Activated T-cell treated with anti-CD3 and anti-CD28 coated beads for 1 hour (primary cell): ENCODE results near the gene ADCY2.
A peak's percentile ranks its signal among the peaks of the same experiment; 100 is the strongest.

Experiments used
- DNase-seq: peaks from one replicate; pipeline ENCODE4 v3.0.0-alpha.2; 2020; ENCODE audit warnings: low read depth

ADCY2 gene

DNA sequence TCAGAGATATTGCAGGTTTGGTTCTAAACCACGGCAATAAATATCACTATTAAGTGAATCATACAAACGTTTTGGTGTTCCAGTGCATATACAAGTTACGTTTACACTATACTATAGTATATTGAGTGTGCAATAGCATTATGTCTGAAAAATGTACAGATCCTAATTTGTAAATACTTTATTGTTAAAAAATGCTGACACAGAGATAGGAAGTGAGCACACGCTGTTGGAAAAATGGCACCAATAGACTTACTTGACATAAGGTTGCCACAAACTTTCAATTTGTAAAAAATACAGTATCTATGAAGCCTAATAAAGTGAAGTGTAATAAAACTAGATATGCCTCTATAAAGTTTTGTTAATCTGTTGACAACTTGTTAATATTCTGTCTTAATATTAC lies 439.0 kb downstream of the ADCY2 start:
- no peak for DNase-seq

DNA sequence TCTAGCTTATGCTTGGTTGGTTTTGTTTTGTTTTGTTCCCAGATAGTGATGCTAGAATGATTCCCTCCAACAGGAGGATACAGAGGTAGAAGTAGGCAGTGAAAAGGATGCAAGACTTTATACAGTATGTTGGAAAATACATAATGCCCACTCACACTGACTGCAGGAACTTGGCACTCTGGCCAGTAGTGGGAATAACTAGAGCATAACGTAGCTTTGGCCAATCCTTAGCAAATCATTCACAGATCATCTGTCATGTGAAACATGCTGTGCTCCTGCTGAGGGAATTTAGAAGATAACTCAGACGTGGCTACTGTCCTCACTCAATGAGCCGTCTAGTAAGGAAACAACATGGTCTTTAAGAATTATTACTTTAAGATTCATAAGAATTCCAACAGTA lies 441.5 kb downstream of the ADCY2 start:
- no peak for DNase-seq

DNA sequence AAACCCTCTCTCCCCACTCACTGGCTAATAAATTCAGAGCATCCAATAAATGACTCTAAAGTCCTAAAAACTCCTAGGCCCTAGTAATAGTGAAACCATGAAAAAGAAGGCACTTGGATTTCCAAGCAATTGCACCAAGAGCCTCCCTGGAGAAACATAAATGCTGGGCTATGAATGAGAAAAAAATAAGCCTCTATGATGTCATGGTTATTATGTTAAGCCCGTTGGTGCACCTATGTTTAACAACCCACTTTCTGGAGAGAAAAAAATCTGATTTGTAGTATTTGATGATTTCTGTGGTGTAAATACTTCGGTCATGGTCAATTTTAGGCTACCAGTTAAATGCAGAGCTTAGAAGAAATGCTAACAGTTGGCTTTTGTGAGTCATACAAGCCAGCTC lies 446.6 kb downstream of the ADCY2 start:
- DNase-seq = no peak

- DNase-seq = no peak
These were observed 449.0 kb downstream of the ADCY2 start for GRCh38 chr5:7844901-7845300.

- DNase-seq = no peak
These were observed 449.6 kb downstream of the ADCY2 start for GRCh38 chr5:7845557-7845956.

DNA sequence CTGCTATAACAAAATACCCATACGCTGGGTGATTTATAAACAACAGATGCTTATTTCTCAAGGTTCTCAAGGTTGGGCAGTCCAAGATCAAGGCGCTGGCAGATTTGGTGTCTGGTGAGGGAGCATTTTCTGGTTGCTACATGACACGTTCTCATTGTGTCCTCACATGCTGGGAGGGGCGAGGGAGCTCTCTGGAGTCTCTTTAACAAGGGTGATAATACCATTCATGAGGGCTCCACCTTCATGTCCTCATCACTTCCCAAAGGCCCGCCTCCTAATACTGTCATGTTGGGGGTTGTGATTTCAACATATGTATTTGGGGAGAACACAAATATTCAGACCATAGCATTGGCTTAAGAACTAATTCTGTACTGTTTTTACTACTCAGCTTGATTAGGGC lies 450.4 kb downstream of the ADCY2 start:
- no peak for DNase-seq

GRCh38 chr5:7848296-7848695 lies 452.4 kb downstream of the ADCY2 start:
- no peak for DNase-seq

GRCh38 chr5:7849681-7850394 lies 453.9 kb downstream of the ADCY2 start:
- DNase-seq = no peak

- DNase-seq = peak; percentile 22
These were observed 454.7 kb downstream of the ADCY2 start, which contains the start of gene CFAP90 for GRCh38 chr5:7850395-7851239. TSS of gene CFAP90 (minus strand) at chr5:7851133. CDS start at chr5:7851021, 112 bp downstream.

DNA sequence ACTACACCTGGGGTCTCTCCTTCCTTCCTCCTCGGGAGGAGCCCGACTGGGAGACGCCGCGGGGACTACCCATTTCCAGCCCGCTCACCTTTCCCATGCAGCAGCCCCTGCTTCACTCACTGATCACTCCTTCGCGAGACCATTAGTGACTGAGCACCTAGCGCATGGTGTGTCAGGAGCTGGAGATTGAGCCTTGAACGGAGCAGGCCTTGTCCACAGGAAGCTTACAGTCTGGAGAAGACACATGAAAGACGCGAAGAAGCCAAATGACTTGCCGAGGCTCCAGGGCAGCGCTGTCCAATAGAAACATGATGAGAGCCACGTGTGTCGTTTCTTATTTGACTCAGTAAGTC lies 455.3 kb downstream of the ADCY2 start:
- no peak for DNase-seq

DNA sequence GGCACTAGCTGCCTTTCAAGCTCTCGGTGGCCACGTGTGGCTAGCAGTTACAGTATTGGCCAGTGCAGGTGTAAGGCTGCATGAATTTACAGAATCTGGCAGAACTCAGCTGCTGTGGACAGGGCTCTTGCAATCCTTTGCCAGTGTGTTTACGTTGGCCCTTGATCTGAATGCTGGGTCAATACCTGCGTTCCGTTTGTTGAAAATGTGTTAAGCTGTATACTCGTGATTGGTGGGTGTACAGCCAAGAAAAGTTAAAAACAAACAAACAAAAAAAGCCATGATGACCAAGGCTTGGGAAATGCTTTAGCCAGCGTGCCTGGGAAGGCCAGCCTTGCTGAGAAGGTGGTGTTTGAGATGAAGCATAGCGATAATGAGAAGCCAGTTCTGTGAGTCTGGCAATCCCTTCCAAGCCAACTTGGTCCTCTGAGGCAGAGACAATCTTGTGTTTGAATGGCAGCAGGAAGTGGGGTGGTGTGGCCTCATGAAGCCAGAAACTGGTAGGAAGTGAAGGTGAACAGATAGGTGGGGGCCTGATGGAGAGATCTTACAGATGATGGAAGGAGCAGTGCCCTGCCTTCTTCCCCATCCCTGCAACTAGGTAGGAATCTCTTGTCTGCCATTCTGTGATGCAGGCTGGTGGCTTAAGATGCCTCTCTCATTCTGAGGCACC lies 455.8 kb downstream of the ADCY2 start:
- no peak for DNase-seq

DNA sequence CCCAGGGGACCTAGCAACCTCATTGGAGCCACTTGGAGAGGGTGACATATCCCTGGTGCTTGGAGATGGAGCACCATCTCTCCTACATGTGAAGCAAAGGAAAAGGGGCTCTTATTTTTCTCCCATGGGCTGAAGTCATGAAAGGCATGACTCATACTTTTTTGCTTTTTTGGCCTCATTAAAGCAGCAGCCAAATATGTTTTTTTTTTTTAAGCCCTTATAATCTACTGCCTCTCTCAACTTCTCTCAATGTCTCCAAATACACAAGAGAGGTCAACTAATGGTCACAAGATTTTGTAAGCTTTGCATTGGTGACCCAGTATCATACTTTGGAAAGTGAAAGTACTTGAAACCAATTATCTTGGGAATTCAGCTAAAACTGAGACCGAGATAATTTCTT lies 456.6 kb downstream of the ADCY2 start:
- DNase-seq = no peak

GRCh38 chr5:7852988-7853387 lies 457.1 kb downstream of the ADCY2 start:
- DNase-seq = no peak

DNA sequence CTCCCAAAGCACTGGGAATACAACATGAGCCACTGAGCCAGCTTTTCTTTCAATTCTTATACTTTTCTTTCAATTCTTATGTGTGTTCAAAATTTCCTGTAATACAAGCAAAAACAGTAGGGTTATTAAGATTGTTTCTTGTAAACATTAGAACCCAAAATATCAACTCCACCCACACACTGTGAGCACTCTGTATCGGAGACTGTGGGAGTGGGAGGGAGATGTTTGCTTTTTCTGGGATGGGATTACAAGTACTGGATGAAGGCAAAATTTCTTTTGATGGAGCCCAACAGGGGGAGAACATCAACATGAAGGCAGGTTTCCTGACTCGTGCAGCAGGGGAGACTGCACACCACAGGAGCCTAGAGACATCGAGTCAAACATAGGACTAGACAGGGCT lies 459.7 kb downstream of the ADCY2 start:
- DNase-seq = no peak

DNA sequence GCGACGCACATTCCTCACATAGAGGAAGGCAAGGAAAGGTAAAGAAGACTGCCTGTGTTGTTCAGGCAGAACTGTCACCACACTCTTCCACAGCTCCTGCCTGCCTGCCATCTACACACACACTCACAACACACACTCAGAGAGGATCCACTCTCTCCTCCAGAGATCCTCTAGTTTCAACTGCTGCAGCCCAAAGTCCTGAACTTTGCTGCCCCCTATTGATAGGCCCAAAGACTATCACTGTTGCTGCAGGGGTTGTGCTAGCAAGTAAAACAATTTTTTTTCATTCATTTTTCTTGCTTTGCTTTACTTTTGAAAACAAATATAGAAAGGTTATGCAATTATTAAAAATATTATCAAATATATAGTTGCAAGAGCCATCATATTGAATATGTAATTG lies 460.9 kb downstream of the ADCY2 start:
- no peak for DNase-seq

DNA sequence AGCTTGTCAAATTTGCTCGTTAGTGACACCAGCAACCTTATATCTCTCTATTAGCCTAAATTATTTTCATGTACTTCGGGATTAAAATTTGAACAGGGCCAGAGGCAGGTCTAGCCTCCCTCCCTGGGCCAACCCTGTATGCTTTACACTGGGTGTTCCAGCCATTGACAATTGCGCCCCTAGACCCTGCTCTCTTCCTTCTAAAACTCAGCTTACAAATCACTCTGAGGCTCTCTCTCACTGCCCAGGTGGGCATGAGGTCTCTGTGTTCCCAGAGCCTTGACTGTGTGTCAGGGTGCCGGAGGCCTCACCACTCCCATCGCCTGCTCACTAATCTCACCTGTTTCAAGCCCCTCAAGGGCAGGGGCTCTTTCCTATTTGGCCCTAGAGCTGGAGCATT lies 461.4 kb downstream of the ADCY2 start:
- DNase-seq = no peak

- DNase-seq = no peak
These were observed 462.1 kb downstream of the ADCY2 start for GRCh38 chr5:7857926-7858632.

- DNase-seq = no peak
These were observed 470.3 kb downstream of the ADCY2 start for GRCh38 chr5:7866196-7866595.

GRCh38 chr5:7867260-7867659 lies 471.3 kb downstream of the ADCY2 start:
- DNase-seq = no peak

GRCh38 chr5:7868427-7868772 lies 472.5 kb downstream of the ADCY2 start:
- DNase-seq = no peak

DNA sequence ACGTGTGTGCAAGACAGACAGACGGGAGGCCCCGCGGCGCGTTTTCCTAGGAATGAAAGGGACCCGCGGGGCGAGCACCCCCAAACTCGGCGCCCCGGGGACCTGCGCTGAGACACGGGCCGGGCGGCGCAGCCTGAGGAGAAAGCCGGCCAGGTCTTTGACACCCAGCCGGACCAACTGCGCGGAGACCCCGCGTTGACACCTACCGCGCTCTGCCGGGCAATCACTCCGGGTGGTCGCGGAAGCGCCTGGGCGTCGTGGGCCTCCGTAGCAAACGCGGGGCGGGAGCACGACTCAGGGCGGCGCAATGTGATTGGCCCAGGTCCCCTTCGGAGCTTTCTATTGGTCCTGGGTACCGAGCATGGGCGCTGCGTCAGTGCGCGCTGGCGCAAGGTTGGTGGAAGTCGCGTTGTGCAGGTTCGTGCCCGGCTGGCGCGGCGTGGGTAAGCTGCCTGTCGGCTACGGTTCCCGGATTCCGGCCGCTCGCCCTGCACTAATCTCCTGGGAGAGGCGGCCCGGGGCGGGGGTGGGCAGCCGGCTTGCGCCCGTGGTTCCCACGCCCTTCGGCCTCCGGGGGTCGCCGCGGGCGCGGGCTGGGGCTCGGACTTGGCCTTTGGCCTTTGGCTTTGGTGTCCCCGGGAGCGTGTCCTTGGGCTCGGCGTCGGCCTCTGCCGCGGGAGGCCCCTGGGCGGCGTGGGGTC lies 473.0 kb downstream of the ADCY2 start, which contains the start of the genes FASTKD3 and MTRR:
TSS of gene FASTKD3 (minus strand) at position 259 of the 701 bp plus-strand sequence. CDS start 948 bp downstream, outside the sequence.
TSS of gene MTRR (plus strand) at position 376 of the 701 bp plus-strand sequence. CDS start 1,647 bp downstream, outside the sequence.
- DNase-seq = peak; percentile 80
